ENCODE measurements around the gene ABHD16A. TPM values are rescaled to one million over a fixed set of nuclear protein-coding genes. Genes with fewer than 3 reads are reported as not detected.
A peak's percentile ranks its signal among the peaks of the same experiment; 100 is the strongest.

ABHD16A gene
- total RNA-seq, 1 experiment from 2014 or later, result 47.2 TPM

DNA sequence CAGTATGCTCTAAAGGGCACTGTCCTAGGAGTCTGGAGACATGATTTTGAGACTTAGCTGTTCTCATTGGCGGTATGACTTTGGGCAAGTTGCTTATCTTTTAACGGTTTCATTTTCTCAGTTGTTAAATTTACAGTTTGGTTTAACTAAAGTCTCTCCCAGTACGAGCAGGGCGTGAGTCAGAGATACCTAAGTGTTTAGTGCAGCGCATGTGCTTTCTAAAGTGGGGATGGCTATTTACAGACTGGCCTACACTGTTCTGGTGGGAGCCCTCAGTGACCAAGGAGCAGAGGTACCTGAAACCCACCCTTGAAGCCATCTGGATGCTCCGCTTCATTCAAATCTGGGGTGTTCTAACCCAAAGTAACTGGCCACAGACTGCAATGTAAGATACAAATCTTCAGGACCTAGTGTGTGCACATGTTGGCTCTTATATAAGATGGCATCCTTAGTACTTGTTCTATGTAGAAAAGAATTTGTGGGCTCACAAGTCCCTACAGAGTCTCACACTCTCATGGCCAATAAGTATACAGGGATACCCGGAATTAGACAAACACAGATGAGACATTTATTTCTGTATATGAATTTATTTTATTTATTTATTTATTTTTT, 47.4 kb upstream of the ABHD16A start:
- POLR2A ChIA-PET, result no interaction called here
- in situ Hi-C loops (cut with HindIII; ENCODE audit: low pct_unique_long_range_greater_than_20kb, low sequenced_read_pairs) (no loop called here), intact Hi-C loops (cut with micrococcal nuclease; ENCODE audit: unreplicated experiment) (no loop called here)
- Histone ChIP-seq H3K9me3 (ENCODE audit: control insufficient read depth, insufficient read depth, low read depth, low read length) (no peaks in the 10 kb centered on the region), H3K27me3 (ENCODE audit: control insufficient read depth, insufficient read depth, low read length) (no peaks in the 10 kb centered on the region), H3K4me3 (ENCODE audit: low read depth in 2 of 2, low read length in 2 of 2) (no peak overlapping the region), H3K4me1 (ENCODE audit: control insufficient read depth, insufficient read depth, low read length) (0 out of 2 replicates have a peak, but pooled peaks cover 3% of the 10 kb centered on the region), H3K27ac (ENCODE audit: low read length) (no peak overlapping the region), H3K36me3 (ENCODE audit: control insufficient read depth, insufficient read depth, low read length) (no peaks in the 10 kb centered on the region)
- DNase-seq (ENCODE audit: low read depth, low spot score) (no peak), ATAC-seq (no peak)
- CTCF ChIA-PET, result no interaction called here
- TF ChIP-seq TCF7L2 (IDR thresholded peaks at IDR 0.05; ENCODE audit: low read depth, low read length), result no peak
- TF ChIP-seq, protein P1, sequence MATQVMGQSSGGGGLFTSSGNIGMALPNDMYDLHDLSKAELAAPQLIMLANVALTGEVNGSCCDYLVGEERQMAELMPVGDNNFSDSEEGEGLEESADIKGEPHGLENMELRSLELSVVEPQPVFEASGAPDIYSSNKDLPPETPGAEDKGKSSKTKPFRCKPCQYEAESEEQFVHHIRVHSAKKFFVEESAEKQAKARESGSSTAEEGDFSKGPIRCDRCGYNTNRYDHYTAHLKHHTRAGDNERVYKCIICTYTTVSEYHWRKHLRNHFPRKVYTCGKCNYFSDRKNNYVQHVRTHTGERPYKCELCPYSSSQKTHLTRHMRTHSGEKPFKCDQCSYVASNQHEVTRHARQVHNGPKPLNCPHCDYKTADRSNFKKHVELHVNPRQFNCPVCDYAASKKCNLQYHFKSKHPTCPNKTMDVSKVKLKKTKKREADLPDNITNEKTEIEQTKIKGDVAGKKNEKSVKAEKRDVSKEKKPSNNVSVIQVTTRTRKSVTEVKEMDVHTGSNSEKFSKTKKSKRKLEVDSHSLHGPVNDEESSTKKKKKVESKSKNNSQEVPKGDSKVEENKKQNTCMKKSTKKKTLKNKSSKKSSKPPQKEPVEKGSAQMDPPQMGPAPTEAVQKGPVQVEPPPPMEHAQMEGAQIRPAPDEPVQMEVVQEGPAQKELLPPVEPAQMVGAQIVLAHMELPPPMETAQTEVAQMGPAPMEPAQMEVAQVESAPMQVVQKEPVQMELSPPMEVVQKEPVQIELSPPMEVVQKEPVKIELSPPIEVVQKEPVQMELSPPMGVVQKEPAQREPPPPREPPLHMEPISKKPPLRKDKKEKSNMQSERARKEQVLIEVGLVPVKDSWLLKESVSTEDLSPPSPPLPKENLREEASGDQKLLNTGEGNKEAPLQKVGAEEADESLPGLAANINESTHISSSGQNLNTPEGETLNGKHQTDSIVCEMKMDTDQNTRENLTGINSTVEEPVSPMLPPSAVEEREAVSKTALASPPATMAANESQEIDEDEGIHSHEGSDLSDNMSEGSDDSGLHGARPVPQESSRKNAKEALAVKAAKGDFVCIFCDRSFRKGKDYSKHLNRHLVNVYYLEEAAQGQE (IDR thresholded peaks at IDR 0.05; ENCODE audit: insufficient read depth in 1 of 2, low read depth in 2 of 2, low read length in 1 of 2), result no peak
- TF ChIP-seq, protein P2, sequence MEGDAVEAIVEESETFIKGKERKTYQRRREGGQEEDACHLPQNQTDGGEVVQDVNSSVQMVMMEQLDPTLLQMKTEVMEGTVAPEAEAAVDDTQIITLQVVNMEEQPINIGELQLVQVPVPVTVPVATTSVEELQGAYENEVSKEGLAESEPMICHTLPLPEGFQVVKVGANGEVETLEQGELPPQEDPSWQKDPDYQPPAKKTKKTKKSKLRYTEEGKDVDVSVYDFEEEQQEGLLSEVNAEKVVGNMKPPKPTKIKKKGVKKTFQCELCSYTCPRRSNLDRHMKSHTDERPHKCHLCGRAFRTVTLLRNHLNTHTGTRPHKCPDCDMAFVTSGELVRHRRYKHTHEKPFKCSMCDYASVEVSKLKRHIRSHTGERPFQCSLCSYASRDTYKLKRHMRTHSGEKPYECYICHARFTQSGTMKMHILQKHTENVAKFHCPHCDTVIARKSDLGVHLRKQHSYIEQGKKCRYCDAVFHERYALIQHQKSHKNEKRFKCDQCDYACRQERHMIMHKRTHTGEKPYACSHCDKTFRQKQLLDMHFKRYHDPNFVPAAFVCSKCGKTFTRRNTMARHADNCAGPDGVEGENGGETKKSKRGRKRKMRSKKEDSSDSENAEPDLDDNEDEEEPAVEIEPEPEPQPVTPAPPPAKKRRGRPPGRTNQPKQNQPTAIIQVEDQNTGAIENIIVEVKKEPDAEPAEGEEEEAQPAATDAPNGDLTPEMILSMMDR (IDR thresholded peaks at IDR 0.05), result no peak
- TF ChIP-seq SIN3A (IDR thresholded peaks at IDR 0.05; ENCODE audit: borderline replicate concordance, insufficient read depth, low read depth, low read length), result no peak
- TF ChIP-seq POLR2AphosphoS5 (IDR thresholded peaks at IDR 0.05; ENCODE audit: low read depth, low read length), result no peak; the same call in 1 of the 2 replicates
- BruUV-seq (replicated peaks), result no TSS peak

GRCh38 chr6:31749301-31750036, 46.3 kb upstream of the ABHD16A start:
- Histone ChIP-seq H3K27ac (ENCODE audit: low read length) (no peak overlapping the region), H3K4me1 (ENCODE audit: control insufficient read depth, insufficient read depth, low read length) (0 out of 2 replicates have a peak, but pooled peaks cover 3% of the 10 kb centered on the region), H3K9me3 (ENCODE audit: control insufficient read depth, insufficient read depth, low read depth, low read length) (no peaks in the 10 kb centered on the region), H3K27me3 (ENCODE audit: control insufficient read depth, insufficient read depth, low read length) (no peaks in the 10 kb centered on the region), H3K4me3 (ENCODE audit: low read depth in 2 of 2, low read length in 2 of 2) (no peak overlapping the region), H3K36me3 (ENCODE audit: control insufficient read depth, insufficient read depth, low read length) (no peaks in the 10 kb centered on the region)
- ATAC-seq (no peak), DNase-seq (ENCODE audit: low read depth, low spot score) (no peak)
- TF ChIP-seq POLR2AphosphoS5 (IDR thresholded peaks at IDR 0.05; ENCODE audit: low read depth, low read length) (no peak), SIN3A (IDR thresholded peaks at IDR 0.05; ENCODE audit: borderline replicate concordance, insufficient read depth, low read depth, low read length) (no peak), TCF7L2 (IDR thresholded peaks at IDR 0.05; ENCODE audit: low read depth, low read length) (no peak)
- TF ChIP-seq, protein P2 (IDR thresholded peaks at IDR 0.05), result no peak
- TF ChIP-seq, protein P1 (IDR thresholded peaks at IDR 0.05; ENCODE audit: insufficient read depth in 1 of 2, low read depth in 2 of 2, low read length in 1 of 2), result no peak
- CTCF ChIA-PET, result no interaction called here
- BruUV-seq (replicated peaks), result TSS peak; percentile 44
- in situ Hi-C loops (cut with HindIII; ENCODE audit: low pct_unique_long_range_greater_than_20kb, low sequenced_read_pairs) (no loop called here), intact Hi-C loops (cut with micrococcal nuclease; ENCODE audit: unreplicated experiment) (no loop called here)
- POLR2A ChIA-PET, result no interaction called here

Data from Panc1 (cell line).